ENCODE measurements around the gene SUSD3.

SUSD3 gene

GRCh38 chr9:93059011-93059714, 662 bp downstream of the SUSD3 start:
- no peak for TF ChIP-seq CTCF (IDR thresholded peaks at IDR 0.05; ENCODE audit: insufficient read depth, low read depth, low read length, missing control alignments)
- peak overlapping the region; percentile 64 for H3K4me3 ChIP-seq (ENCODE audit: low read depth, low read length)
- peak; percentile 57 for DNase-seq (ENCODE audit: low read depth)

GRCh38 chr9:93059715-93060578, 1.4 kb downstream of the SUSD3 start:
- peak overlapping the region; percentile 64 for H3K4me3 ChIP-seq (ENCODE audit: low read depth, low read length)
- no peak for DNase-seq (ENCODE audit: low read depth)
- TF ChIP-seq CTCF (IDR thresholded peaks at IDR 0.05; ENCODE audit: insufficient read depth, low read depth, low read length, missing control alignments): no peak

GRCh38 chr9:93060746-93061259, 2.3 kb downstream of the SUSD3 start:
- no peak for TF ChIP-seq CTCF (IDR thresholded peaks at IDR 0.05; ENCODE audit: insufficient read depth, low read depth, low read length, missing control alignments)
- DNase-seq (ENCODE audit: low read depth): peak; percentile 61
- peak overlapping the region; percentile 64 for H3K4me3 ChIP-seq (ENCODE audit: low read depth, low read length)

- H3K4me3 ChIP-seq (ENCODE audit: low read depth, low read length): peak overlapping the region; percentile 64
- no peak for TF ChIP-seq CTCF (IDR thresholded peaks at IDR 0.05; ENCODE audit: insufficient read depth, low read depth, low read length, missing control alignments)
- no peak for DNase-seq (ENCODE audit: low read depth)
Observed at GRCh38 chr9:93061260-93061751, 2.8 kb downstream of the SUSD3 start.

GRCh38 chr9:93061791-93062763, 3.6 kb downstream of the SUSD3 start:
- TF ChIP-seq CTCF (IDR thresholded peaks at IDR 0.05; ENCODE audit: insufficient read depth, low read depth, low read length, missing control alignments): peak; percentile 4
- peak; percentile 85 for DNase-seq (ENCODE audit: low read depth)
- H3K4me3 ChIP-seq (ENCODE audit: low read depth, low read length): peak overlapping the region; percentile 64

Measured in GM12865 (cell line).